Stimulated activated CD4-positive, alpha-beta T cell treated with anti-CD3 and anti-CD28 coated beads, Interleukin-15, amount 100 ng/mL, for 24 hours (primary cell): ENCODE results near the gene CNMD.

Experiments used
- DNase-seq: peaks from one replicate; pipeline ENCODE4 v3.0.0-alpha.2; 2020

The CNMD gene

DNA sequence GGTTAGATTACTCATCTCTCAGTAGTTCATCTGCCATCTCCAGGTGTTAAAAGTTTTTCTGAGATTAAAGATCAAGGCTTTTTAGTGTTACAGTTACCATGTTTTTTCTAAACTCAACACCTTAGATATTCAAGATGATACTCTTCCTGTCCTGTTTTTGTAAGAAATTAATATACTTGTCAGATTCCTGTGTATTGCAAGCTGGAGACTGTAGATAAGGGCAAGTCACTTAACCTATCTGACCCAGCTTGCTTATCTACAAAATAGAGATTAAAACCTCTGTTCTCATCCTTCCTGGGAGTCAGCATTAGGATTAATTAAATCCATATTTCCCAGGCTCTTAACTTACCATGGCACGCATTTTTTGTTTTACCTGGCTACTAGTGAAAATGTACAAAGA lies 61.8 kb downstream of the CNMD start:
- DNase-seq, result no peak

DNA sequence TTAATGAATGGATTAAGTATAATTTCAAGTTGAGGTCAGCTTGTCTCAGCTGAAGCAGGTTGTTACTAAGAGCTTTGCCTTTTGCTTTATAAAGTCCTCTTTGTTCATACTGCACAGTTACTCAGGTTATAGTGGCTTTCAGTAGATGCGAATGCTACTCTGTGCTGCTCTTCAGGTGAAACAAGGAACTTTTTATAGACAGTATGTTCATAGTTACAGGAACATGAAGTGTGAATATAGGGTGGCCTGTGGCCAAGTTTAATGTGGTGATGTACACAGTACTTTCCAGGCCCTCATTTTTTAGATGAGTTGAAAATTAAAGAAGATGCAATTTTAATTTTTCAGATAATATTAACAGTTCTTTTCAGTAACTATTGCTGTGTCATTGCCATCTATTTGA lies 66.2 kb downstream of the CNMD start:
- no peak for DNase-seq

DNA sequence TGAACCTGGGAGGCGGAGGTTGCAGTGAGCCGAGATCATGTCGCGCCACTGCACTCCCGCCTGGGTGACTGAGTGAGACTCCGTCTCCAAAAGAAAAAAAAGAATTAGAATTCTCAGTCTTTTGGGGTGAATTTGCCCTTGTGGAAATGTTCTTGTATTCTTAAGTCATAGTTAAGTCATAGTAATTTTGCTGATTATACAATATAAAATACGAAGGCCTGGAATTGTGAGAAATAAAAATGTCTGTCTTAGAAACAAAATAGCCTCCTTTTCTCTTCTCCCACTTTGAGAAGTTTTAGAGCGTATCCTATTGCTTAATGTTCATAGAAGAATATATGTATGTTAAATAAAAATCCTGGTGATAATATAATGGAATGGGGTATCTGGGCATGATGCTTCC lies 68.9 kb downstream of the CNMD start:
- DNase-seq, result no peak

DNA sequence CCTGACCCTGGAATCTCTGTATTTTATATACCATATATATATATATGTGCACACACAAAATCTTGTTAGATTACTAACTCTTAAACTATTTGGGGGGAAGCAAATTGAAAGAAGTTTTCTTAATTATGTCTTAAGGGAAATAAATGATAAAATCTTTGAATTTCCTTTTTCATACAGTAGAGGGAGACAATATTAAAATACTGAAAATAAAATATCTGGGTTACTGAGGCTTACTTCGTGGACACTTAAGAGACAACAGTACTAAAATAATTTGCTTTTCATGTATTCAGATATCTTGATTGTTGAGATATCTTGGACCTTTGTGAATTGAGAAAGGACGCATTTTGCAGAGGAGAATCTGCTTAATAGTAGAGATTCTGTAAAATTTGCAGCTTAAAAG lies 69.9 kb downstream of the CNMD start:
- no peak for DNase-seq

DNA sequence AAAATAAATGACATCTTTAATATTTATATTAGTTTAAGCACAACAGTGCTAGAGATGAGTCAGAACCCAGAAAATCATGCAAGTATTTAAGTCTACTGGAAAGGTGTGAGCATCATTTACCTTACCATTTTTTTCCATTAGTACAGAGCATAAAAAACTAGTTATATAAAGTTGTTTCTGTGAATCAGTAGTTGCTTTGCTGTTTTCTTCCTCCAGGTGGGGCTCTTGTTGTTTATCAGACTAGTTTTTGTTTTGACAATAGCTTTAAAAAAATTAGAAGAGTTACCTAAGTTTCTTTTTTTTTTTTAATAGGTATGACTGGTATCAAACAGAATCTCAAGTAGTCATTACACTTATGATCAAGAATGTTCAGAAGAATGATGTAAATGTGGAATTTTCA lies 74.3 kb downstream of the CNMD start:
- no peak for DNase-seq

DNA sequence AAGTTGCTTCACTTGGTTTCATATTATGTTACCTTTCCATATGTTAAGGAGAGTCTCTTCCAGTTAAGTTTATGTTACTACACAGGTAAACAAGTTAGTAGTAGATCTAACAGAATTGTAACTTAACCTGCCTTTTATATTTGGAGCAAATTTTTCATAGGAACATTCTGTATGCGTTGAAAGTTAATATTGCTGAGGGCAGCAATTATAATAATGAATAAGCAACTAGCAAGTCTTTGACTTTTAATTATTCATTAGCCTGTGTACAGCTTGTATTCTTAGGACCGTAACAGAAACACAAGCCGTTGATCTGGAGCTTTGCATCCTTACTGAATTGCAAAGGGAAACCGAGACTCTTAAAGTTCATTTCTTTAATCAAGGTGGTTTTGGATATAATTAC lies 75.3 kb downstream of the CNMD start:
- no peak for DNase-seq

DNA sequence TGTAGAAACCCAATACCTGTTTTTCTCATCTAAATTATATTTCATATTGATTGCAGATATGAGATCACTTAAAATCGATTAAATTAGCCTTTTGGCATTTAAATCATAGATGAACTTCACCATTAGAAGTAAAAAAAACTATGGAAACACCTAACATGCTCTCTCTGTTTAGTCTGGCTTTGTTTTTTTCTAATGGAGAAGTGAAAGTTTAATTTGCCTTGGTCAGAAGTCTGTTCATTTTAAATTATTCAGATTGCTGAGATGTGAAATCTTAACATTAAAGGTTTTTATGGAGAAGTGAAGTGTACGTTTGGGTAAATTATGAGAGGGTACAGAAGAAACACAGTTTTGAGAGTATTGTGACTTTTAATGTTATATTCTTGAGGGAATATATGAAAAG lies 80.3 kb downstream of the CNMD start:
- no peak for DNase-seq
